Sigmoid colon (tissue), 4 donors: ENCODE results near the gene NCLN.

Experiments used
- EP300 ChIP-seq, 4 donors: sonication (generic); formaldehyde crosslinking; IDR thresholded peaks; one replicate each; pipeline ENCODE4 v1.6.1; 2017; ENCODE audit warnings: antibody characterized with exemption in 4 of 4
- POLR2A ChIP-seq, 2 donors: fragments of 450-650 bp; IDR thresholded peaks; one replicate each; pipeline ENCODE4 v1.6.1; 2016; ENCODE audit warnings: antibody characterized with exemption in 2 of 2, mild to moderate bottlenecking in 2 of 2, moderate library complexity in 2 of 2
- POLR2AphosphoS5 ChIP-seq, 4 donors: sonication (generic); formaldehyde crosslinking; IDR thresholded peaks; one replicate each; pipeline ENCODE4 v1.6.1; 2017; ENCODE audit warnings: antibody characterized with exemption in 4 of 4
- TF ChIP-seq, protein P1 (sequence below), 4 experiments: fragments of 450-650 bp in 3 of 4; fragments of 200-600 bp in 1 of 4; IDR thresholded peaks; one replicate each; pipeline ENCODE4 v1.5.1; 2016 to 2019; ENCODE audit warnings: antibody characterized with exemption in 4 of 4, mild to moderate bottlenecking in 3 of 4, moderate library complexity in 2 of 4

DNA sequence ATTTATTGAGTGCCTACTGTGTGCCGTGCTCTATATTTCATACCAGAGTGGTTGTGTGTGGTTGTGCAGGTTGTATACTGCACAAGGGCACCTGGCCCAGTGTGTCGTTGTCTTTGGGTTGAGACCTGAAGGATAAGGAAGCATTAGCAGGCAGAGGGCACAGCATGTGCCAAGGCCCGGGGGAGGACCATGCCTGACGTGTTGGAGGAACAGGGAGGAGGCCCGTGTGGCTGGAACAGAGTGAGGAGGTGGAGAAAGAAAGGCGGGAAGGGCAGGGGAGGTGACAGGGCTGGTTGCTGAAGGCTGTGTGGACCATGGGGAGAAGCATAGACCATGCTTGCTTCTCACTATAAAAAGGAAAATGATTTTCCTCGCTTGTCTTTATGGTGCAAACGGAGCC lies 65.5 kb downstream of the NCLN start:
- TF ChIP-seq POLR2A (IDR thresholded peaks at IDR 0.05) (no peak), POLR2AphosphoS5 (IDR thresholded peaks at IDR 0.05) (no peak), EP300 (IDR thresholded peaks at IDR 0.05) (no peak)
- TF ChIP-seq, protein P1, sequence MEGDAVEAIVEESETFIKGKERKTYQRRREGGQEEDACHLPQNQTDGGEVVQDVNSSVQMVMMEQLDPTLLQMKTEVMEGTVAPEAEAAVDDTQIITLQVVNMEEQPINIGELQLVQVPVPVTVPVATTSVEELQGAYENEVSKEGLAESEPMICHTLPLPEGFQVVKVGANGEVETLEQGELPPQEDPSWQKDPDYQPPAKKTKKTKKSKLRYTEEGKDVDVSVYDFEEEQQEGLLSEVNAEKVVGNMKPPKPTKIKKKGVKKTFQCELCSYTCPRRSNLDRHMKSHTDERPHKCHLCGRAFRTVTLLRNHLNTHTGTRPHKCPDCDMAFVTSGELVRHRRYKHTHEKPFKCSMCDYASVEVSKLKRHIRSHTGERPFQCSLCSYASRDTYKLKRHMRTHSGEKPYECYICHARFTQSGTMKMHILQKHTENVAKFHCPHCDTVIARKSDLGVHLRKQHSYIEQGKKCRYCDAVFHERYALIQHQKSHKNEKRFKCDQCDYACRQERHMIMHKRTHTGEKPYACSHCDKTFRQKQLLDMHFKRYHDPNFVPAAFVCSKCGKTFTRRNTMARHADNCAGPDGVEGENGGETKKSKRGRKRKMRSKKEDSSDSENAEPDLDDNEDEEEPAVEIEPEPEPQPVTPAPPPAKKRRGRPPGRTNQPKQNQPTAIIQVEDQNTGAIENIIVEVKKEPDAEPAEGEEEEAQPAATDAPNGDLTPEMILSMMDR (IDR thresholded peaks at IDR 0.05): no peak
